ENCODE measurements around the gene HTRA3. TPM values are rescaled to one million over a fixed set of nuclear protein-coding genes. Genes with fewer than 3 reads are reported as not detected.

The HTRA3 gene
- total and polyA plus RNA-seq, 2 of the 8 experiments (the other 6 are each of a cell fraction or from before 2014, with no cell fraction given) = 3.2 to 5.8 TPM

GRCh38 chr4:8353158-8353669, 83.7 kb downstream of the HTRA3 start:
- DNase-seq (ENCODE audit: low read depth in 1 of 2, low spot score in 2 of 2) (no peak), FAIRE-seq (no peak)
- Histone ChIP-seq H3K23me2 (ENCODE audit: low read depth, low read length) (peaks cover 4% of the 10 kb centered on the region; the same call in 1 of the 2 replicates), H4K91ac (replicated peaks; ENCODE audit: insufficient read length, low read length) (peak overlapping the region; percentile 5), H2AFZ (ENCODE audit: low read length) (no peak overlapping the region), H2BK120ac (replicated peaks; ENCODE audit: low read depth, low read length) (no peak overlapping the region), H3K79me2 (ENCODE audit: control insufficient read depth in 1 of 2, insufficient read depth in 2 of 2, low read length in 2 of 2) (no peaks in the 10 kb centered on the region), H4K20me1 (replicated peaks in 1 of 2; ENCODE audit: control insufficient read depth in 1 of 2, insufficient read depth in 2 of 2, low read length in 2 of 2) (no peaks in the 10 kb centered on the region), H3K36me3 (ENCODE audit: control insufficient read depth in 2 of 4, insufficient read depth in 4 of 4, low read length in 3 of 4) (no peaks in the 10 kb centered on the region; a peak in 1 of 8 replicates), H3K27ac (ENCODE audit: low read depth, low read length) (no peak overlapping the region), H2BK12ac (ENCODE audit: low read depth, low read length) (peak overlapping the region; percentile 56; the same call in 1 of the 2 replicates), H3K27me3 (replicated peaks in 1 of 4; ENCODE audit: control insufficient read depth in 3 of 4, extremely low read depth in 1 of 4, insufficient read depth in 3 of 4, low read length in 3 of 4) (peaks cover 0 to 17% (median 1%) of the 10 kb centered on the region in 4 experiments; a peak in 4 of 7 replicates), H4K5ac (ENCODE audit: insufficient read length, low read depth, low read length) (no peak overlapping the region), H3K4me2 (ENCODE audit: insufficient read depth in 1 of 2, low read depth in 2 of 2, low read length in 2 of 2) (no peak overlapping the region), H3K14ac (ENCODE audit: insufficient read length) (no peak overlapping the region), H2BK5ac (ENCODE audit: low read depth, low read length) (peak overlapping the region; percentile 28; the same call in 1 of the 2 replicates), H3K4ac (replicated peaks; ENCODE audit: insufficient read length, low read depth, low read length) (no peak overlapping the region), H4K8ac (ENCODE audit: extremely low read depth, insufficient read depth, low read length) (no peak overlapping the region; the same call in 1 of the 2 replicates), H3K9me3 (ENCODE audit: insufficient read depth in 2 of 2, low read depth in 1 of 2, low read length in 1 of 2) (no peaks in the 10 kb centered on the region), H2BK20ac (ENCODE audit: low read length) (no peak overlapping the region), H3K9ac (replicated peaks in 1 of 4; ENCODE audit: extremely low read depth in 1 of 4, low read depth in 3 of 4, low read length in 3 of 4) (no peak overlapping the region), H2BK15ac (ENCODE audit: low read length) (no peak overlapping the region), H3K4me1 (replicated peaks in 1 of 4; ENCODE audit: control insufficient read depth in 3 of 4, insufficient read depth in 4 of 4, low read length in 3 of 4) (peaks cover 10 to 24% (median 18%) of the 10 kb centered on the region in 4 experiments), H3K79me1 (ENCODE audit: low read depth, low read length) (no peaks in the 10 kb centered on the region), H2AK5ac (ENCODE audit: low read depth, low read length) (0 out of 2 replicates have a peak overlapping the region, but pooled peaks have one; percentile 5), H3K23ac (ENCODE audit: insufficient read length) (no peak overlapping the region), H3K56ac (replicated peaks; ENCODE audit: insufficient read length, low read depth, low read length) (no peak overlapping the region), H3K18ac (ENCODE audit: extremely low read depth, low read length) (no peak overlapping the region), H3K4me3 (ENCODE audit: extremely low read depth in 1 of 4, insufficient read depth in 2 of 4, low read depth in 3 of 4, low read length in 4 of 4) (no peak overlapping the region)
- ChIA-PET POLR2A (ENCODE audit: partially characterized antibody) (no interaction called here), CTCF (ENCODE audit: partially characterized antibody) (interaction anchor here (0.6 to 2.6 kb wide), 3 partner anchors 10 to 50 kb away, joined by 3 to 21 read pairs (median 3); no protein-coding TSS in a partner anchor)
- 89% methylated on average over 9 of the region's 9 CpGs; no CpG with 5 or more reads in 1 of the 2 experiments for WGBS, 2 experiments (ENCODE audit: extremely low coverage in 1 of 2, insufficient coverage in 1 of 2, insufficient read length in 1 of 2, insufficient replicate concordance in 2 of 2, low coverage in 1 of 2, low lambda C conversion rate in 2 of 2, missing lambda C conversion rate in 1 of 2)
- TF ChIP-seq TAF7 (optimal IDR thresholded peaks at IDR 0.05; ENCODE audit: borderline replicate concordance, low read depth, low read length) = no peak
- no peak for TF ChIP-seq TBP (IDR thresholded peaks at IDR 0.05; ENCODE audit: low read depth, low read length)
- no peak for TF ChIP-seq KDM5A (IDR thresholded peaks at IDR 0.05; ENCODE audit: low read length)
- TF ChIP-seq POLR2A (IDR thresholded peaks at IDR 0.05; ENCODE audit: control extremely low read depth in 1 of 2, low read depth in 2 of 2, low read length in 2 of 2) = no peak

All from H1 (cell line).